ENCODE measurements around the gene RUNX1. TPM values are rescaled to one million over a fixed set of nuclear protein-coding genes. Genes with fewer than 3 reads are reported as not detected.

The RUNX1 gene
- polyA plus RNA-seq, 3 donors, result 6.2 to 49.7 (median 8.7) TPM

- intact Hi-C loops (cut with micrococcal nuclease), result no loop called here
- peaks cover 59% of the 10 kb centered on the region for H3K4me1 Mint-ChIP-seq
- peaks cover 94% of the 10 kb centered on the region for H4K20me1 ChIP-seq (ENCODE audit: insufficient read depth, low read length)
Observed at GRCh38 chr21:35020436-35020835, 28.7 kb downstream of the RUNX1 start.

DNA sequence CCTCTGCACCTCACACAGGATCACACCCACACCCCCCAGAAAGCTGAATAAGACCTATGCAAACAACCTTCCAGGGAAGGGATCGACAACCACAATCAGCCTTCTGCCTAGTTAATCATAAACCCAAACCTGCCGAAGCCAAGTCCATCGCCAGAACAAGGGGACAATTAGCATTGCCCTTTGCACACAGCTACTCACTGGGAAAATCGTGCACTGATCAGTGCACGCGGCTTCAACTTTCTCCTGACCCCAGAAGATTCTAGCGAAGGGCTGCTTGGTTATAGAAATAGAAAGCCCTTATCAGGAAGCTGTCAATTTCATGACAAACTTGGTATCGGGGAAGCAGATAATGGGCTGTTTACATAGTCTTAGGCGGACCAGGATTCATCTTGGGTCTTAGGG lies 29.5 kb downstream of the RUNX1 start:
- peaks cover 0 to 4% (median 0%) of the 10 kb centered on the region in 3 donors for H3K27me3 Mint-ChIP-seq (ENCODE audit: low read depth in 3 of 3)
- Histone ChIP-seq H3K9ac (ENCODE audit: insufficient read depth, low read length, poor library complexity, severe bottlenecking) (no peak overlapping the region), H3K9me3 (replicated peaks in 1 of 2; ENCODE audit: control insufficient read depth in 1 of 2, insufficient read depth in 1 of 2, low read length in 2 of 2) (no peaks in the 10 kb centered on the region), H3K4me3 (replicated peaks in 1 of 3; ENCODE audit: low read depth in 2 of 3, low read length in 3 of 3) (no peak overlapping the region), H3K79me2 (ENCODE audit: insufficient read depth, low read length) (peaks cover 99% of the 10 kb centered on the region), H3K27ac (ENCODE audit: low read depth in 1 of 2, low read length in 2 of 2) (no peak overlapping the region), H3K27me3 (ENCODE audit: control insufficient read depth in 2 of 2, insufficient read depth in 2 of 2, low read length in 2 of 2) (no peaks in the 10 kb centered on the region), H3K4me1 (ENCODE audit: control insufficient read depth in 1 of 2, insufficient read depth in 2 of 2, low read length in 2 of 2) (peaks cover 11 to 25% of the 10 kb centered on the region in 2 donors), H3K36me3 (replicated peaks in 1 of 2; ENCODE audit: control insufficient read depth in 1 of 2, insufficient read depth in 2 of 2, low read length in 2 of 2) (peaks cover 8 to 40% of the 10 kb centered on the region in 2 donors), H4K20me1 (ENCODE audit: insufficient read depth, low read length) (peaks cover 94% of the 10 kb centered on the region), H2AFZ (ENCODE audit: insufficient read depth, low read depth, low read length, poor library complexity, severe bottlenecking) (no peak overlapping the region), H3K4me2 (replicated peaks; ENCODE audit: extremely low read depth, low read length, poor library complexity, severe bottlenecking) (no peak overlapping the region)
- H3K4me3 Mint-ChIP-seq, result no peak overlapping the region
- no peak for DNase-seq
- no peaks in the 10 kb centered on the region for H3K9me3 Mint-ChIP-seq
- 92% methylated on average over 7 of the region's 9 CpGs for WGBS (ENCODE audit: insufficient coverage)
- TF ChIP-seq CTCF (IDR thresholded peaks at IDR 0.05), result no peak
- peak overlapping the region in 1 of 7 donors; percentile 43 for H3K27ac Mint-ChIP-seq
- intact Hi-C loops (cut with micrococcal nuclease), result no loop called here
- peaks cover 58% of the 10 kb centered on the region for H3K4me1 Mint-ChIP-seq
- peaks cover 54 to 55% of the 10 kb centered on the region in 2 donors for H3K36me3 Mint-ChIP-seq

More at GRCh38 chr21:35020436-35020835, 28.7 kb downstream of the RUNX1 start:
- Histone ChIP-seq H2AFZ (ENCODE audit: insufficient read depth, low read depth, low read length, poor library complexity, severe bottlenecking) (no peak overlapping the region), H3K27me3 (ENCODE audit: control insufficient read depth in 2 of 2, insufficient read depth in 2 of 2, low read length in 2 of 2) (no peaks in the 10 kb centered on the region), H3K4me2 (replicated peaks; ENCODE audit: extremely low read depth, low read length, poor library complexity, severe bottlenecking) (no peak overlapping the region), H3K4me1 (ENCODE audit: control insufficient read depth in 1 of 2, insufficient read depth in 2 of 2, low read length in 2 of 2) (peaks cover 17 to 25% of the 10 kb centered on the region in 2 donors), H3K36me3 (replicated peaks in 1 of 2; ENCODE audit: control insufficient read depth in 1 of 2, insufficient read depth in 2 of 2, low read length in 2 of 2) (peaks cover 8 to 38% of the 10 kb centered on the region in 2 donors), H3K79me2 (ENCODE audit: insufficient read depth, low read length) (peaks cover 99% of the 10 kb centered on the region), H3K9me3 (replicated peaks in 1 of 2; ENCODE audit: control insufficient read depth in 1 of 2, insufficient read depth in 1 of 2, low read length in 2 of 2) (no peaks in the 10 kb centered on the region), H3K4me3 (replicated peaks in 1 of 3; ENCODE audit: low read depth in 2 of 3, low read length in 3 of 3) (no peak overlapping the region), H3K9ac (ENCODE audit: insufficient read depth, low read length, poor library complexity, severe bottlenecking) (no peak overlapping the region), H3K27ac (ENCODE audit: low read depth in 1 of 2, low read length in 2 of 2) (peak overlapping the region in 1 of 2 donors; percentile 53)
- H3K9me3 Mint-ChIP-seq, result no peaks in the 10 kb centered on the region
- peaks cover 51 to 54% of the 10 kb centered on the region in 2 donors for H3K36me3 Mint-ChIP-seq
- WGBS (ENCODE audit: insufficient coverage), result no CpG with 5 or more reads among the region's 4 CpGs
- no peak overlapping the region for H3K4me3 Mint-ChIP-seq
- TF ChIP-seq CTCF (IDR thresholded peaks at IDR 0.05), result no peak
- peak overlapping the region in 4 of 7 donors; percentile 21 to 67 (median 47) for H3K27ac Mint-ChIP-seq
- peak in 2 of 3 donors; percentile 50 to 66 for DNase-seq
- peaks cover 0 to 4% (median 0%) of the 10 kb centered on the region in 3 donors for H3K27me3 Mint-ChIP-seq (ENCODE audit: low read depth in 3 of 3)
